CD4-positive, alpha-beta T cell treated with Interferon gamma for 1 hour (primary cell): ENCODE data around the gene CDC20.
A peak's percentile ranks its signal among the peaks of the same experiment; 100 is the strongest.

Experiments
- DNase-seq: peaks from one replicate; pipeline ENCODE4 v3.0.0-alpha.2; 2020

Gene CDC20

GRCh38 chr1:43329995-43330751, 28.6 kb upstream of the CDC20 start:
- peak; percentile 32 for DNase-seq

- no peak for DNase-seq
Observed at GRCh38 chr1:43331688-43332087, 27.1 kb upstream of the CDC20 start.

- DNase-seq: no peak
Observed at GRCh38 chr1:43334453-43335205, 24.2 kb upstream of the CDC20 start.

GRCh38 chr1:43337588-43337987, 21.2 kb upstream of the CDC20 start, which contains the start of gene MPL:
MPL (plus strand) TSS chr1:43337818; CDS start chr1:43337849, 31 bp downstream.
- no peak for DNase-seq

- no peak for DNase-seq
Observed at GRCh38 chr1:43338001-43338400, 20.8 kb upstream of the CDC20 start.

GRCh38 chr1:43339584-43340232, 19.1 kb upstream of the CDC20 start:
- DNase-seq: no peak

- no peak for DNase-seq
Observed at GRCh38 chr1:43340559-43340958, 18.2 kb upstream of the CDC20 start.

GRCh38 chr1:43344267-43344850, 14.4 kb upstream of the CDC20 start:
- DNase-seq: no peak

GRCh38 chr1:43345120-43345519, 13.7 kb upstream of the CDC20 start:
- DNase-seq: no peak

GRCh38 chr1:43346636-43347035, 12.1 kb upstream of the CDC20 start:
- DNase-seq: no peak

GRCh38 chr1:43348343-43348808, 10.4 kb upstream of the CDC20 start:
- no peak for DNase-seq

GRCh38 chr1:43348809-43349593, 9.8 kb upstream of the CDC20 start:
- DNase-seq: peak; percentile 91

- DNase-seq: no peak
Observed at GRCh38 chr1:43349594-43350306, 9.0 kb upstream of the CDC20 start.

GRCh38 chr1:43350976-43351375, 7.8 kb upstream of the CDC20 start:
- no peak for DNase-seq

GRCh38 chr1:43351421-43352350, 7.1 kb upstream of the CDC20 start:
- no peak for DNase-seq

- DNase-seq: no peak
Observed at GRCh38 chr1:43352351-43352705, 6.5 kb upstream of the CDC20 start.

GRCh38 chr1:43352881-43353280, 5.9 kb upstream of the CDC20 start:
- DNase-seq: no peak

- DNase-seq: no peak
Observed at GRCh38 chr1:43354471-43354870, 4.3 kb upstream of the CDC20 start.

- no peak for DNase-seq
Observed at GRCh38 chr1:43354936-43355335, 3.8 kb upstream of the CDC20 start.

GRCh38 chr1:43357251-43357650, 1.5 kb upstream of the CDC20 start:
- no peak for DNase-seq
